GM18526 (cell line): ENCODE data around the gene NSD1.
A peak's percentile ranks its signal among the peaks of the same experiment; 100 is the strongest.

Experiments used
- POLR2A ChIP-seq: IDR thresholded peaks from 3 replicates; pipeline ENCODE4 v1.6.1; 2011; ENCODE audit not compliant: insufficient read length; ENCODE audit errors: extremely low read depth

Gene NSD1

DNA sequence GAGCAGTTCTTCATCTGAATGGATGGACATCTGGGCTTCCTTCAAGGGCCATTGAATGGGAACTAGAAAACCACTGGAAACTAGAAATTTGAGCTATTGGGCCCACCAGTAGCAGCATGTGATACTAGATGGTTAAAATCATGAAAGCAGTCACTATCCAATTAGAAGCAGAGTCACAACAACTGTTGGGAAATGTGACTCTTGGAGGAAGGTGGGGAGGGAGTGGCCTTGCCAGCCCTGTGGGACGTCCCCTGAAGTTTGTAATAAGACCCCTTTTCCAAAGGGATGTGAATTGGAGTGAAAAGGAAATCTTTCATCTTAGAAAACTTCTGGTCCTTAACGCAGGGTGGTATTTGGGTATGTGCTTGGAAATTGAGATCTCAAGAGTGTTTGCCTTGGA is 164.3 kb downstream of the NSD1 start:
- no peak for TF ChIP-seq POLR2A

DNA sequence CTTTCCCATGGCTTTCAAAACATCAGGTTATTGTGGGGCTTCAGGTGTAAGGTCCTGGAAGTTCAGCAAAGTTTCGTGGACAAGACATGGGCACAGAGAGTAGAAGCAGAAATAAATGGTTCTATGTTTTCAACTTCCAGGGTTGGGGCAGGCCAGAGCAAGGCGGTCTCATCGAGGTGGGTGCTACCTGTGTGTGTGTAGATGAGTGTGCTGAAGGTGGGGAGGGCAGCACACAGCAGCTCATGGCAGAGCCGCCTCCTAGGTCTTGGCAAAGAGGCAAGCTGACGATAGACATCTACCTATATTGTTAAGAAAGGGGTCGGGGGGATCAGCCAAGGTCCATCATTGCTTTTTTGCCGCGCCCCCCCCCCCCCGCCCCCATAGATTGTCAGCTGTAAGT is 166.1 kb downstream of the NSD1 start:
- TF ChIP-seq POLR2A, result no peak

DNA sequence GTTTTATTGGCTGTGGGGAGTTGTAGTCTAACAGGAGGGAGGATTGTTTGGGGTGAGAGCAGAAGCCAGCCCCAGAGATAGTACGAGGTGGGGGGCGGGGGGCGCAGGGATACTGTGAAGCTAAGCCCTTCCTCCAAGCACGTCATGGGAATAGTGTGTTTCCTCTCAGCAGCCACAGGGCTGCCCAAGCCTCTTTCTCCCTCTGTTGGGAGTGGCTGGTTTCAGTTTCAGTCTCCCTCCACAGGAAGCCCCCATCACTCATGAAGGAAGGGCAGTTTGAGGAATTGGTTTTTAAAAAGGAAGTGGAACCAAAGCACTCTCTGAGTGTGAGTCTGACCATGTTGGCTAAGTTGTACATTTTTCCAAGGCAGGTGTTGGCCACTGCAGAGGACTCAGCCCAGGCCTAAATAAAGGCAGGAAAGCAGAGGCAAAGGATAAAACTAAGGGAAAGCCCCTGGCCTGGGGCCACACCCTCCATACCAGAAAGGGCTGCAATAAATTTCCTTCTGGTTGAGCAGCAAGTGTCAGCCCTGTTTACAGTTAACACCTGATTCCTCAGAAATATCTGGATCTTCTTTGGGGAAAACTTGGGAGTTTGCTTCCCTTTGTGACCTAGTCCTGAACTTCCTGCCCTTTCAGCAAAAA is 166.8 kb downstream of the NSD1 start:
- no peak for TF ChIP-seq POLR2A

DNA sequence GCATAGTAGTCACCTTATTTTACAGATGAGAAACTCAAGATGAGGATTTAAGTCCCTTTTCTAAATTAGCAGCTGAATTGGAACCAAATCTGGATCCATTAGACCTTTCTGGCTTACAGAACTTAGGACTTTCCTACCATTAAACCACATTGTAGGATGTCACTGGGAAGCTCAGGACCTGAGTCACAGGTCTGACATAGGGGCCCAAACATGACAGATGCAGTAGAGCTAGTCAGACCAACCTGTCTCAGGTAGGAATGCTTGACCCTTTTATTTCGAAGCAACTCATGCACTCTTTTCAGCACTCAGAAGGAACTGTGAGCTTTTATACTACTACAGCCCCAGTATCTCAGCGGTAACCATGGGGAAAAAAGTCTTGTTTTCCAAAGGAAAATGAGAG is 167.4 kb downstream of the NSD1 start:
- TF ChIP-seq POLR2A, result no peak

DNA sequence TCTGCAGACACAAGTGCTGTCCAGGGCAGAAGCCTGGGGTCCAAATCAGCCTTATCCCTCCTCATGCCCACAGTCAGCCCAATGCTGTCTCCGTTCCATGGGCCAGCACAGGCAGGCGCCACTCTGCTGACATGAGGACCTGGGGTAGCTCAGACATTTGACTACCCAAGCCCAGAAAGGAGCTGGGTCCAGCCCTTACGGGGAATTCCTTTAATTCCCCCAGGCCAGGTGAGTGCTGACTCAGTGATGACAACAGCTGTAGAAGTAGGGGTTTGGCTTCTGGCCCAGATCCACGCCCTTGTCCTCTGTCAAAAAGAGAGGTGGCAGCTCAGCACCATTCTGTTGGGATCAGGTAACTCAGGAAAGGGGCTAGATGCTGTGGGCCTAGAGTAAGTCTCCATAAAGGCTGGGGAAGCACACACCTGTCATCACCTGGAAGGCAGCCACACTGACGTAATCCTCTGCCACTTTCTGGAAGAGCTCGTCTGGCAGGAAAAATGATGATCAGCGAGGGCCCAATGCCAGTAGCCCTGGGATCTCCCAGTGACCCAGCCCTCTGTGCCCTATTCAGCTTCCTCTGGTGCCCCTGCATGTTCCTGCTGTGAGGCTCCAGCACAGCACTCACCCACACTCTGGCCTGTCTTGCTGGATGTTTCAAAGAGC is 168.1 kb downstream of the NSD1 start:
- no peak for TF ChIP-seq POLR2A

DNA sequence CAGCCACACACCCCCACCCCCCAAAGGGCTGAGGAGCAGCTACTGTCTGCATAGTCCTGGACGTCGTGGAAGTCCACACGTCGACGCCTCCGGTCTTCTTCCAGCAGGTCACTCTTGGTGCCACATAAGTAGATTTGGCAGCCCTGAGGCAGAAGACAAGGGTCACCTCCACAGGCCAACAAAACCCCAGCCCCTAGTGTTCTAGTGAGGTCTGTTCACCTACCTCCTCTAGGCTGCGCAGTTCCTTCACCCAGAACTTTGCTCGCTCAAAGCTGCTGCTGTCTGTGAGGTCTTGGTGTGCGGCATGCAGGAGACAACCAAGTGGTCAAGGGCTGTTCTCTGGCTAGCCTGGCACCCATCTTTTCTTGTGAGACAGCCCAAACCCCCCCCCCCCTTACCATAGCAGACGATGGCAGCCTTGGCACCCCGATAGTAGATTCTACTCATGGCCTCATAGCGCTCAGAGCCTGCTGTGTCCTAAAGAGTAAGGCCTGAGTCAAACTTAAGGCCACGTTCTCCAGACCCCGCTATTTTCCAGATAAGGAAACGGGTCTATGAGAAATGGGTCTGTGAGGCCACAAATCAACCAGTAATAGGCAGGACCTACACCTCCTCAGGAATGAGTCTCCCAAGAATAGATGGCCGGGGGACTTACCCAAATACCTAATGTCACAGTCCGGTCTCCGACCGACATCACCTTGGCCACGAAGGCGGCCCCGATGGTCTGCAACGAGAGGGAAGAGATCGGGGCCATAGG is 169.0 kb downstream of the NSD1 start:
- TF ChIP-seq POLR2A, result no peak

DNA sequence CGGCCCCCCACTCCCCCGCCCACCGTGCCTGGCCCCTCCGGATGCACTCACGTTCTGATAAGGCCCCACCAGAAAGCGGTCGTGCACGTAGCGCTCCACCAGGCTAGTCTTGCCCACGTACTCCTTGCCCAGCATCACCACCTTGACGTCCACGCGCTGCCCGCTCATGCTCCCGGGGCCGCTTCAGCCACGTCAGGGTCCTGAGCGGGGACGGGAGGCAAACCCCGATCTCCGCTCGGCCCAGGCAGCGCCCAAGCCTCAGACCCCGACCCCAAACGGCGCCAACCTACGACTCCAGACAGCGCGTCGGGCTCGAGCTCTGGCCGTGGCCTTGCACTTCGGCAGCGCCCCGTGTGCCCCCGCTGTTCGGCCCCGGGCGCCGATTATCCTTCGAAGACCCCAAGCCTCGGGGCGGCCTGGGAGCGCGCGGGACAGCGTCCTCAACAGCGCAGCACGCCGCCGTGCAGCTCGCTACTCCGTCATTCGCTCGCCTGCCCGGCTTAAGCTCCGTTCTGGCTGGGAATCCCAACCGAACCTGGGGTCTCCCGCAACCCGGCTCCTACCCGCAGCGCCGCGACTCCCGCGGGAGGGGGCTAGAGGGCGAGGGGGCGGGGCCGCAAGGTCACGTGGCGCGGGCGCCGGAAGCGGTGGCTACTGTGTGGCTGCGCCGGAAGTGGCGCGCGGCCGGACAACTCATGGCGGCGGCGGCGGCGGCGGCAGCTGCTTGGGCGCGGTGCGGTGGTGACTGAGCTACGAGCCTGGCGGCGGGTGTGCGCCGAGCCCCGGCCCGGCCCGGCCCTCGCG is 169.8 kb downstream of the NSD1 start, which contains the start of the genes PRELID1 and RAB24:
PRELID1 (plus strand) TSS at position 679 of the 804 bp plus-strand sequence. CDS start 187 bp downstream, outside the sequence.
RAB24 (minus strand) TSS at position 599 of the 804 bp plus-strand sequence; CDS start at position 168, 431 bp downstream.
- peak; percentile 43 for TF ChIP-seq POLR2A

DNA sequence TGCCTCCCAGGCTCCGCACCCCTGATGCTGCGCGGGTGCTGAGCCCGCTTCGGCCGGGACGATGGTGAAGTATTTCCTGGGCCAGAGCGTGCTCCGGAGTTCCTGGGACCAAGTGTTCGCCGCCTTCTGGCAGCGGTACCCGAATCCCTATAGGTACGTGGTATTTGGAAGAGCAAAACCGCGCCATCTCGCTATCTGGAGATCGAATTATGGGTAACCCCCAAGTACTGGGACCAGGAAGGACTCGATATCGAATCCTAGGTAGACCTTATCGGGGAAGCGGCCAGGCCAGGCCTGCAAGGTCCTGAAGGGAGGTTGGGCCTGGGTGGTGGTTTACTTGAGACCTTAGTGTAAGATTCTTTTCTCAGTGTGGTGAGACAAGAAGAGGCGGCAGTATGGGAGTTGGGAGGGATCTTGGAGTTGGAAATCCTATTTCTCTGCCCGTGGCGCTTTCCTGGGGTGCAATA is 170.4 kb downstream of the NSD1 start:
- TF ChIP-seq POLR2A, result no peak

DNA sequence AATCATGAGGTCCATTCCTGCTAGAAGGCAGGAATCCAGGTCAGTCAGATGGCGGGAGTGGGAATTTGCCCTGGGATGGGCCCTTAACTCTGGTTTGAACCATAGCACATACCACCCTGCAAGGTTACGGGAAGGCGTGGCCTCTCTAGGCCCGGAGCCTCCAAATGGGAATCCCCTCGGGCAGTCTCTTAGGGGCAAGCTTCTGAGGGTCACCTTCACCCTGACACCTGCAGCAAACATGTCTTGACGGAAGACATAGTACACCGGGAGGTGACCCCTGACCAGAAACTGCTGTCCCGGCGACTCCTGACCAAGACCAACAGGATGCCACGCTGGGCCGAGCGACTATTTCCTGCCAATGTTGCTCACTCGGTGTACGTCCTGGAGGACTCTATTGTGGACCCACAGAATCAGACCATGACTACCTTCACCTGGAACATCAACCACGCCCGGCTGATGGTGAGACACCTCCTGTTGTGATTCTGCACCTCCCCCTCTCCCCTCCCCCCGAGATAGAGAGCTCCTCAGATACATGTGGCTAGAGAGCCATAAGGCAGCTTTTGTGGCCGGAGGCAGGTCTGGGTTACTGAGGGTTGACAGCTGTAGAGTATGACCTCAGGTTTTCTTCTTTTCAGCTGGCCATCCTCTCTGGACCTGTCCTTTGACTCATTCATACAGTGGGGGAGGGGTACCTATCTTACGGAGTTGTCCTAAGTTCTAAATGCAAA is 171.0 kb downstream of the NSD1 start:
- no peak for TF ChIP-seq POLR2A

DNA sequence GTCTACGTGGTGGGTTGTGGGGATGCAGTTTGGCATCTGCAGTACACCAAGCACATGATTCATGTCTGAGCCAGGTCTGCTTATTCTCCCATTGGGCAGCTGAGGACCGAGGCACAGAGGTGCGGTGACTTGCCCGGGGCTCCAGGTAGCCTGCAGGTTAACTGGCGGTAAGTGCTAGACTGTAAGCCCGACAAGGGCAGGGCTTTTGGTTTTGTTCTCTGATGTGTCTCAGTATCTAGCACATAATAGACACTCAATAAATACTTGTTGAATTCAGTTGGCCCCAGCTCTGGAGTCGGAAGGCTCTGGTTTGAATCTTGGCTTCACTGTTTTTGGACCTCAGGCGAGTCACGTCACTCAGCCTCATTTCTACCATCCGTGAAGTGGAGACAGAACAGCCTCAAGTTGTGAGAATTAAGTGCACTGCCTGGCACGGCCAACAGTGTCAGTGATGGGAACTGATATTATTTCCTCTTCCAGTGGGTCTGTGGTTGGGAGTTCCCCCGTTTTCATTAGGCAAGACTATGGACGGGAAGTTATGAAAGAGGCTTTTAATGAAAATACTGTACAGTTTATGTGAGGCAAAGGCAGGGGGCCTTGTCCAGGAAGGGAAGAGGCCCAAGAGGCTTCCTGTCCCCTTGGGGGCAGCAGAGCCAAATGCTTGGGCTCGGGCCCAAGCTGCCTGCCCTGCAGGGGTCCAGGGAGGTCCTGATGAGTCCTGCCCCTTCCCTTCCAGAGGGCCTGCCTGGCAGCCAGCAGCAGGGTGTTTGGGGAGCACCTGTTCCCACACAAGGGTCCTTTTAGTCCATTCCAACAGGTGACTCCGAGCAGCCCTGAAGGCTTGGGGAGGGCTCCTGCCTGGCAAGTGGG is 173.3 kb downstream of the NSD1 start:
- no peak for TF ChIP-seq POLR2A

DNA sequence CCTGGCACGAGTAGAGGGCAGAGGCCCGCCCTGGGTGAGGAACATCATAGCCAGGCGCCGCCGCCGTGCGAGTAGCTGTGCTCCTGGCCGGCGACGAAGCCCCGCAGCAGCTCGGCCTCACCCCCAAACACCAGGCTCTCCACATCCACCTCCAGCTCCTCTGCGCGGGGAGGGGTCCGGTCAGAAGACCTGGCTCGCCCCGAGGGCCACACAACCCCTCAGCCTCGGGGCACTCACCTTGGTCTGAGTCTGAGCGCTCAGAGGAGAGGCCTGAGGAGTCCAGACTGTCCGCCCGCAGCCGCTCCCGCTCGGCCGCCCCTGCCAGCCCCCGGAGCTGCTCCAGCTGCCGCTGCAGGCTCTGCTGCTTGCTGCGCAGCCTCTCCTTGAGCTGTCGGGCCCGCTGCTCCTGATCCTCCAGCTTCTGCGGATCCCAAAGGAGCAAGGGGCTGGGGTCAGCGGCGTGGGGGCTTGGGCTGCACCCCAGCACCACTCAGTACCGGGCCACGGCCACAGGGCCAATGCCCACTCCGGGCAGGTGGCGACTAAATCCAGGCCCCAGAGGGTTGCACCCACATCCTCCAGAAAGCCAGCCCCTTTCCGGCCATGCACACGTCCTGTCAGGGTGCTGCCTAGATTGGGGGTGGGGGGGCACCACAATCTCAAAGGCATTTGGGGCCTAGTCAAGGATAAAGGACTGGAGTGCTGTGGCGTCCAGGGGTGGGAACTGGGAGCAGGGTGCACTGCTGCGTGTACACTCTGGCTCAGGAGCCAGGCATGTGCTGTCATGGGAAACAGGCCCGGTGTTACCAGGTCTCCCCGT is 174.2 kb downstream of the NSD1 start:
- peak; percentile 33 for TF ChIP-seq POLR2A

DNA sequence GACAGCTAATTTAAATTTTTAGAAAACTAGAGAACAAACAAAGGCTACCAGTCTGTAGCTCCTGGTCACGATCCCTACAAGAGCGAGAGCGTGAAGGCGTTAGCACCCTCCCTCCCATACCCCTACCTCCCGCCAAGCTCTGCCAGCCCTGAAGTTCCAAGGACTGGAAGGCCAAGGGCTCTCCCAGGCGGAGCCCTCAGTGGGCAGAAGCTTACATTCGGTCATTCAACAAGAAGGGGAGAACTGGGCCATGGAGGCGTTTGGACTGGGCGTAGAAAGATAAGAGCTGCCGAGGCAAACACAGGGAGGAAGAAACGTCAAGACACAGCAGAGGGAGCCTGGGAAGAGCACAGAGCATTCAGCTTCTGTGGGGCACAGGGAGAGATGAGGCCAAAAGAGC is 175.2 kb downstream of the NSD1 start:
- no peak for TF ChIP-seq POLR2A
